Body of pancreas (tissue), 4 donors: ENCODE measurements around the gene SSUH2.

Experiments used
- CTCF ChIP-seq, 7 experiments: fragments of 450-650 bp in 4 of 7; fragments of 200-600 bp in 3 of 7; sonication (generic) in 3 of 7; IDR thresholded peaks; one replicate each; pipeline ENCODE4 v1.5.1; 2016 to 2019; ENCODE audit warnings: antibody characterized with exemption in 7 of 7
- POLR2A ChIP-seq, 3 donors: fragments of 450-650 bp; IDR thresholded peaks; one replicate each; pipeline ENCODE4 v1.6.1; 2016; ENCODE audit warnings: antibody characterized with exemption in 3 of 3, mild to moderate bottlenecking in 2 of 3

- TF ChIP-seq CTCF (IDR thresholded peaks at IDR 0.05), result no peak
- no peak for TF ChIP-seq POLR2A (IDR thresholded peaks at IDR 0.05)
These were observed 71.2 kb downstream of the SSUH2 start for GRCh38 chr3:8573342-8573926.
